ENCODE data around the gene ZNF785. TPM values are rescaled to one million over a fixed set of nuclear protein-coding genes. Genes with fewer than 3 reads are reported as not detected.

ZNF785 gene
- total RNA-seq, 1 donor from 2014 or later, result 58.4 TPM

DNA sequence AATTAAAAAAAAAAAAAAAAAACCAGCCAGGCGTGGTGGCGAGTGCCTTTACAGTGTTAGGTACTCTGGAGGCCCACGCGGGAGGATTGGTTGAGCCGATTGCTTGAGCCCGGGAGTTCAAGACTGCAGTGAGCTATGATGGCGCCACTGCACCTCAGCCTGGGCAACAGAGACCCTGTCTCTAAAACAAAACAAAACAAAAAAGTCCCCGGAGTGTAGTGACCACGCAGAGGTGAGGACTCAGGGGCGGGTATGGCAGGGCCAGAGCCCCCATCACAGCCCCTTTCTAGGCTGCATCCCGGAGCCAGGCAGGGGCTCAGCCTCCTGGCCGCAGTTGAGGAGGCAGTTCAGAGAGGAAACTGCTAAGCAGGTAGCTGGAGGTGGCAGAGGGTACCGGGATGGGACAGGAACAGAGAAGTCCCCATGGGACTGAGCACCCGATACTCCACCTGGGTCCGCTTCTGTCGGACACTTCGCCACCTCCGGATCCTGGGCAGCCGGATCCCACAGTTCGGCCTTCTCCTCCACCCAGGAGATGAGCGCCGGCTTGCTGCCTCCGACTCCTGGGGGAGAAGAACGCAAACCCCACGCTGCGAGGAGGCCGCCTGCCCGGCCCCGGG is 51.6 kb downstream of the ZNF785 start:
- H3K4me3 Mint-ChIP-seq (ENCODE audit: unreplicated experiment), result peak overlapping the region; percentile 87
- H3K36me3 Mint-ChIP-seq (ENCODE audit: unreplicated experiment), result no peaks in the 10 kb centered on the region
- peaks cover 12% of the 10 kb centered on the region for H3K9me3 Mint-ChIP-seq (ENCODE audit: unreplicated experiment)
- TF ChIP-seq CTCF (IDR thresholded peaks at IDR 0.05; ENCODE audit: partially characterized antibody, unreplicated experiment), result no peak
- H3K27ac Mint-ChIP-seq (ENCODE audit: unreplicated experiment), result peak overlapping the region; percentile 70
- peaks cover 4% of the 10 kb centered on the region for H3K27me3 Mint-ChIP-seq (ENCODE audit: unreplicated experiment)
- H3K4me1 Mint-ChIP-seq (ENCODE audit: low read depth, unreplicated experiment), result peaks cover 7% of the 10 kb centered on the region
- peak; percentile 29 for DNase-seq

DNA sequence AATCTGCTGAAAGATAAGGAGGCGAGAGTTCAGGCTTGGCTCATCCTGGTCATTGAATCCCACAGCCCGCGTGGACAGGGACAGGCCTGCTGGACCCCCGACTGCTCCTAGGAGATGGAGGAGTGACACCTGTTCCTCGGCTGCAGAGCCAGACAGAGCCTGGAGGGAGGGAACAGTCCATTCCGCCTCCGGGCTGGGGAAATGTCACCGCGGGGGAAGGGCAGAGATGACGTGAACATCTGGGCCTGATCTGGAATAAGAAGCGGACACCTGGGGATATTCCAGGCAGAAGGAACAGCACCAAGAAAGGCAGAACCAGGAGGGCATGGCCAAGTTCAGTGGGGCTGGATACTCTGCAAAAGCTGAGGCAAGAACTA is 52.4 kb downstream of the ZNF785 start:
- peaks cover 4% of the 10 kb centered on the region for H3K27me3 Mint-ChIP-seq (ENCODE audit: unreplicated experiment)
- H3K4me3 Mint-ChIP-seq (ENCODE audit: unreplicated experiment), result peak overlapping the region; percentile 85
- TF ChIP-seq CTCF (IDR thresholded peaks at IDR 0.05; ENCODE audit: partially characterized antibody, unreplicated experiment), result no peak
- peaks cover 7% of the 10 kb centered on the region for H3K4me1 Mint-ChIP-seq (ENCODE audit: low read depth, unreplicated experiment)
- peaks cover 12% of the 10 kb centered on the region for H3K9me3 Mint-ChIP-seq (ENCODE audit: unreplicated experiment)
- peak; percentile 31 for DNase-seq
- H3K27ac Mint-ChIP-seq (ENCODE audit: unreplicated experiment), result peak overlapping the region; percentile 87
- H3K36me3 Mint-ChIP-seq (ENCODE audit: unreplicated experiment), result no peaks in the 10 kb centered on the region

- H3K4me3 Mint-ChIP-seq (ENCODE audit: unreplicated experiment), result peak overlapping the region; percentile 85
Measured at GRCh38 chr16:30532285-30533145, 53.0 kb downstream of the ZNF785 start.

More at GRCh38 chr16:30532285-30533145, 53.0 kb downstream of the ZNF785 start:
- TF ChIP-seq CTCF (IDR thresholded peaks at IDR 0.05; ENCODE audit: partially characterized antibody, unreplicated experiment), result no peak
- Mint-ChIP-seq H3K36me3 (ENCODE audit: unreplicated experiment) (no peaks in the 10 kb centered on the region), H3K4me1 (ENCODE audit: low read depth, unreplicated experiment) (peaks cover 13% of the 10 kb centered on the region), H3K27ac (ENCODE audit: unreplicated experiment) (peak overlapping the region; percentile 87), H3K9me3 (ENCODE audit: unreplicated experiment) (peaks cover 17% of the 10 kb centered on the region), H3K27me3 (ENCODE audit: unreplicated experiment) (peaks cover 4% of the 10 kb centered on the region)
- no peak for DNase-seq

Other genes starting within 250 kb of the ZNF785 start
- 77.8 TPM for gene CD2BP2, start 230.4 kb downstream of the ZNF785 start, total RNA-seq (ENCODE audit: unreplicated experiment)
- 85.2 TPM for gene TBC1D10B, start 215.2 kb downstream of the ZNF785 start, total RNA-seq (ENCODE audit: unreplicated experiment)
- not detected for gene MYL11, start 210.9 kb downstream of the ZNF785 start, total RNA-seq (ENCODE audit: unreplicated experiment)
- gene SEPTIN1, start 203.1 kb downstream of the ZNF785 start, total RNA-seq (ENCODE audit: unreplicated experiment), result 2.9 TPM
- 74.7 TPM for gene ZNF48, start 190.3 kb downstream of the ZNF785 start, total RNA-seq (ENCODE audit: unreplicated experiment)
- 7.8 TPM for gene ZNF771, start 178.1 kb downstream of the ZNF785 start, total RNA-seq (ENCODE audit: unreplicated experiment)
- gene DCTPP1, start 155.7 kb downstream of the ZNF785 start, total RNA-seq (ENCODE audit: unreplicated experiment), result 37.6 TPM
- 43.2 TPM for gene SEPHS2, start 139.8 kb downstream of the ZNF785 start, total RNA-seq (ENCODE audit: unreplicated experiment)
- not detected for gene ITGAL, start 113.0 kb downstream of the ZNF785 start, total RNA-seq (ENCODE audit: unreplicated experiment)
- 45.6 TPM for gene ZNF768, start 59.1 kb downstream of the ZNF785 start, total RNA-seq (ENCODE audit: unreplicated experiment)
- 15.1 TPM for gene ZNF747, start 50.8 kb downstream of the ZNF785 start, total RNA-seq (ENCODE audit: unreplicated experiment)
- gene ZNF764, start 27.3 kb downstream of the ZNF785 start, total RNA-seq (ENCODE audit: unreplicated experiment), result 39.0 TPM
- 18.7 TPM for gene ZNF688, start 14.0 kb downstream of the ZNF785 start, total RNA-seq (ENCODE audit: unreplicated experiment)
- gene ZNF689, start 24.7 kb upstream of the ZNF785 start, total RNA-seq (ENCODE audit: unreplicated experiment), result 14.6 TPM
- gene PRR14, start 65.3 kb upstream of the ZNF785 start, total RNA-seq (ENCODE audit: unreplicated experiment), result 79.6 TPM
- 66.7 TPM for gene FBRS, start 72.7 kb upstream of the ZNF785 start, total RNA-seq (ENCODE audit: unreplicated experiment)
- gene SRCAP, start 113.5 kb upstream of the ZNF785 start, total RNA-seq (ENCODE audit: unreplicated experiment), result 60.1 TPM
- 32.6 TPM for gene PHKG2, start 162.7 kb upstream of the ZNF785 start, total RNA-seq (ENCODE audit: unreplicated experiment)
- 10.9 TPM for gene CFAP119, start 176.4 kb upstream of the ZNF785 start, total RNA-seq (ENCODE audit: unreplicated experiment)
- 182 TPM for gene RNF40, start 176.6 kb upstream of the ZNF785 start, total RNA-seq (ENCODE audit: unreplicated experiment)
- 42.5 TPM for gene ZNF629, start 201.5 kb upstream of the ZNF785 start, total RNA-seq (ENCODE audit: unreplicated experiment)

Data from glutamatergic neuron (in vitro differentiated cells).